ENCODE data around the gene CCT5.

CCT5 gene

GRCh38 chr5:10276691-10277090 is 26.6 kb downstream of the CCT5 start (continued):
- TF ChIP-seq ZNF473 (tag by site-specific recombination; IDR thresholded peaks at IDR 0.05) (no peak), ZNF37A (tag by site-specific recombination; IDR thresholded peaks at IDR 0.05) (no peak)

- ChIA-PET POLR2A (interaction anchor here (0.6 kb wide), 1 partner anchor 157 kb away, joined by 3 read pairs; no protein-coding TSS in a partner anchor), CTCF (interaction anchor here (0.5 to 0.8 kb wide), 3 partner anchors 141 to 319 kb away, joined by 3 to 4 read pairs (median 3); no protein-coding TSS in a partner anchor)
- TF ChIP-seq BCL11B (tag by site-specific recombination; IDR thresholded peaks at IDR 0.05; ENCODE audit: low read depth): no peak
- no peak for TF ChIP-seq HOXD13 (CRISPR knock-in tag; IDR thresholded peaks at IDR 0.05; ENCODE audit: borderline replicate concordance)
- TF ChIP-seq ZNF223 (tag by site-specific recombination; IDR thresholded peaks at IDR 0.05): no peak
- TF ChIP-seq PRDM2 (tag by site-specific recombination; IDR thresholded peaks at IDR 0.05; ENCODE audit: borderline replicate concordance): no peak
- TF ChIP-seq ZNF514 (tag by site-specific recombination; IDR thresholded peaks at IDR 0.05): no peak
- TF ChIP-seq ZNF239 (tag by site-specific recombination; IDR thresholded peaks at IDR 0.05): no peak
- no peak for TF ChIP-seq TRIM28 (IDR thresholded peaks at IDR 0.05; ENCODE audit: borderline replicate concordance, low read length)
- TF ChIP-seq ZNF394 (tag by site-specific recombination; IDR thresholded peaks at IDR 0.05; ENCODE audit: borderline replicate concordance): no peak
- TF ChIP-seq ZNF2 (tag by site-specific recombination; IDR thresholded peaks at IDR 0.05): no peak
- H3K4me3 ChIP-seq (ENCODE audit: low read depth, low read length): no peak overlapping the region
- no peak overlapping the region for H3K27ac ChIP-seq (ENCODE audit: extremely low read depth, low read depth, low read length)
- H3K4me1 ChIP-seq (ENCODE audit: control insufficient read depth, insufficient read depth, low read length): no peaks in the 10 kb centered on the region
- H3K9me3 ChIP-seq (ENCODE audit: control insufficient read depth, insufficient read depth, low read depth, low read length): no peaks in the 10 kb centered on the region
- H3K36me3 ChIP-seq (ENCODE audit: control insufficient read depth in 2 of 2, insufficient read depth in 1 of 2, low read length in 2 of 2): no peaks in the 10 kb centered on the region; a peak in 1 of 3 replicates
Observed at GRCh38 chr5:10277773-10278630, 27.9 kb downstream of the CCT5 start.

- Histone ChIP-seq H3K4me1 (ENCODE audit: control insufficient read depth, insufficient read depth, low read length) (no peaks in the 10 kb centered on the region), H3K9me3 (ENCODE audit: control insufficient read depth, insufficient read depth, low read depth, low read length) (no peaks in the 10 kb centered on the region), H3K36me3 (ENCODE audit: control insufficient read depth in 2 of 2, insufficient read depth in 1 of 2, low read length in 2 of 2) (no peaks in the 10 kb centered on the region; a peak in 1 of 3 replicates), H3K27ac (ENCODE audit: extremely low read depth, low read depth, low read length) (no peak overlapping the region), H3K4me3 (ENCODE audit: low read depth, low read length) (no peak overlapping the region)
- ChIA-PET POLR2A (interaction anchor here (0.7 kb wide), 1 partner anchor 19 kb away, joined by 3 read pairs; no protein-coding TSS in a partner anchor), CTCF (interaction anchor here (0.5 to 0.8 kb wide), 6 partner anchors 49 to 318 kb away, joined by 3 to 4 read pairs (median 3); no protein-coding TSS in a partner anchor)
- no peak for TF ChIP-seq MYNN (tag by site-specific recombination; IDR thresholded peaks at IDR 0.05; ENCODE audit: borderline replicate concordance)
- TF ChIP-seq ZNF624 (tag by site-specific recombination; IDR thresholded peaks at IDR 0.05): no peak
- TF ChIP-seq ZFP41 (tag by site-specific recombination; IDR thresholded peaks at IDR 0.05; ENCODE audit: borderline replicate concordance): no peak
- no peak for TF ChIP-seq ZBTB17 (tag by site-specific recombination; IDR thresholded peaks at IDR 0.05)
- no peak for TF ChIP-seq ZBTB8A (tag by site-specific recombination; IDR thresholded peaks at IDR 0.05)
Observed at GRCh38 chr5:10278658-10279279, 28.7 kb downstream of the CCT5 start.
